Measurements from ENCODE around the gene CEP63.

Gene CEP63

DNA sequence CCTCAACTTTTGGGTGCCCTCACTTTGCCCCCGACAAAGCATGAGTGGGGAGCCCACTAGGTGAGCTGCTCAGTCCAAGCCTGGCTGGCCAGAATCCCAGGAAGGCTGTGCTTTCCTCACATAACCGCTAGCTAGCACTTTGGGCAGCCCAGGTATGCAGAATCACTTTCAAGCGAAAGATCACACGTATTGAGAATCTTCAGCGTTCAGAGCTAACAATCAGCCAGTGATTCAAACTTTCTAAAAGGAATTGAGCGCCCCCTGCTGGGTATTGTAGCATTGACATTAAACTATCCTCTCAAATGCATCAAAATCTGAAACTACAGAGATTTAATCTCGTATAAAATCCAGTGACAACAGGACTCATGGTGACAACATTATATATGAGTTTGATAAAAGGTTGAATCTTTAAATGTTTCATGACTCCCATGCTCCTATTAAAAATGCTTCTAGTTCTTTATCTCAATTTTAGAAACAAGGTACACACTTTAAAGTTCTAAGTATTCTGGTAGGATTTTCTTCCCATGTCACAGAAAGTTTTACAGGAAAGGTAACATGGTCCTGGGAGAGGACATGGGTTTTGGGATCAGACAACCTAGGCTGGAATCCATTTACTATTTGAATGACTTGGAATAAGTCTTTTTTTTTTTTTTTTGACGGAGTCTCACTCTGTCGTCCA is 11.8 kb upstream of the CEP63 start:
- in situ Hi-C loops (cut with HindIII; ENCODE audit: low sequenced_read_pairs) = no loop called here
- DNase-seq (ENCODE audit: low read depth, low spot score) = peak; percentile 83
- TF ChIP-seq, protein P1, sequence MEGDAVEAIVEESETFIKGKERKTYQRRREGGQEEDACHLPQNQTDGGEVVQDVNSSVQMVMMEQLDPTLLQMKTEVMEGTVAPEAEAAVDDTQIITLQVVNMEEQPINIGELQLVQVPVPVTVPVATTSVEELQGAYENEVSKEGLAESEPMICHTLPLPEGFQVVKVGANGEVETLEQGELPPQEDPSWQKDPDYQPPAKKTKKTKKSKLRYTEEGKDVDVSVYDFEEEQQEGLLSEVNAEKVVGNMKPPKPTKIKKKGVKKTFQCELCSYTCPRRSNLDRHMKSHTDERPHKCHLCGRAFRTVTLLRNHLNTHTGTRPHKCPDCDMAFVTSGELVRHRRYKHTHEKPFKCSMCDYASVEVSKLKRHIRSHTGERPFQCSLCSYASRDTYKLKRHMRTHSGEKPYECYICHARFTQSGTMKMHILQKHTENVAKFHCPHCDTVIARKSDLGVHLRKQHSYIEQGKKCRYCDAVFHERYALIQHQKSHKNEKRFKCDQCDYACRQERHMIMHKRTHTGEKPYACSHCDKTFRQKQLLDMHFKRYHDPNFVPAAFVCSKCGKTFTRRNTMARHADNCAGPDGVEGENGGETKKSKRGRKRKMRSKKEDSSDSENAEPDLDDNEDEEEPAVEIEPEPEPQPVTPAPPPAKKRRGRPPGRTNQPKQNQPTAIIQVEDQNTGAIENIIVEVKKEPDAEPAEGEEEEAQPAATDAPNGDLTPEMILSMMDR (IDR thresholded peaks at IDR 0.05; ENCODE audit: low read depth, low read length) = peak; percentile 59
- no peak overlapping the region for H3K4me3 ChIP-seq (ENCODE audit: low read depth, low read length)

DNA sequence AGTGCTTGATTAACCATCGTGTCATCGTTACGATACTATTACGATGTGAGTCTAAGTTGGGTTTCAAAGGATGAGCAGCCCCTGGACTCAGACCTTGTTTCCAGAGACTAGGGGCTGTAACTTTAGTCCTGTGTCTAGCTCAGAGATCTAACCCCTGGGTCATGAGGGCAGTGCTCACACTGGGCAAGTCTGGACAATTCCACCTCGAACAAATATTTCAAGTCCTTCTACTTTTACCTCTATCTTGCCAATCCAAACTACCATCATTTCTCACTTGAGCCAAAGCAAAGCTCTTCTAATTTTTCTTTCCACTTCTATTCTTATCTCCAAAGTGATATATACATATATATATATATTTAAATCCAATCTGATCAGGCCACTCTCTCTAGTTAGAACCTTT is 10.9 kb upstream of the CEP63 start:
- in situ Hi-C loops (cut with HindIII; ENCODE audit: low sequenced_read_pairs) = no loop called here
- TF ChIP-seq, protein P1 (IDR thresholded peaks at IDR 0.05; ENCODE audit: low read depth, low read length) = no peak
- H3K4me3 ChIP-seq (ENCODE audit: low read depth, low read length) = no peak overlapping the region
- DNase-seq (ENCODE audit: low read depth, low spot score) = no peak

DNA sequence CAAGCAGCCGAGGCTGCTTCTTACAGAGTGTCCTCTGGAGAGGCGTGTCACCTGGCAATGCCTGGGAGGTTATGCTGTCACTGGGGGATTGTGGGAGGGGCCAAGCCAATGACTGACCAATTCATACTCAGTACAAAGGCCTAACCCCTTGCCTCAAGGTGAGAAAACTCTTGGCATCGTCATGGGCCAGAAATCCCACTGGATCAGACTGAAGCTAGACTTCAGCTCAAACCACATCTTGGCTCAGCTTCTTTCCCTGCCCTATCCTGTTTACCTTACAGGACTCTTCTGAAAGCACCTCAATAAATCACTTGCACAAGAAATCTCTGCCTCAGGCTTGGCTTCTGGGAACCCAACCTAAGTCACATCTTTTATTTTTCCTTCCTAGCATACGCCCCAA is 9.6 kb upstream of the CEP63 start:
- in situ Hi-C loops (cut with HindIII; ENCODE audit: low sequenced_read_pairs) = no loop called here
- DNase-seq (ENCODE audit: low read depth, low spot score) = no peak
- TF ChIP-seq, protein P1 (IDR thresholded peaks at IDR 0.05; ENCODE audit: low read depth, low read length) = no peak
- H3K4me3 ChIP-seq (ENCODE audit: low read depth, low read length) = no peak overlapping the region

DNA sequence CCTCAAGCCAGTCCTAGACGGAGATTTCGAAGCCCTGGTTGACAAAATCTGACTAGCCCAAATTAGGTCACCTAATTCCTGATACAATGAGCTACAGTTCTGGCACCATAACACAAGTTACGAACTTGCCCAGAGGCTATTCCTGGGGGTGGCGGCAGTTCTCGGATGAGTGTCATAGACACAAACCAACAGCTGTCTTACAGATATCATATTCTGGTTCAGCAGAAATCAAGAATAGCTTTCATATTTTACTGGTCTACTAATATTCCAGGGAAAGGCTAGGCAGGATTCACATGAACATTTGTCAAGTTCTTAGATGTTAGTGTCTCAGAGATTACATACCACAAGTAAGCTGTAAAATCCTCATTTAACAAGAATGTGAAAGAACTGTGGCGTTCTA is 8.9 kb upstream of the CEP63 start:
- TF ChIP-seq, protein P1 (IDR thresholded peaks at IDR 0.05; ENCODE audit: low read depth, low read length) = no peak
- H3K4me3 ChIP-seq (ENCODE audit: low read depth, low read length) = no peak overlapping the region
- in situ Hi-C loops (cut with HindIII; ENCODE audit: low sequenced_read_pairs) = no loop called here
- DNase-seq (ENCODE audit: low read depth, low spot score) = no peak

DNA sequence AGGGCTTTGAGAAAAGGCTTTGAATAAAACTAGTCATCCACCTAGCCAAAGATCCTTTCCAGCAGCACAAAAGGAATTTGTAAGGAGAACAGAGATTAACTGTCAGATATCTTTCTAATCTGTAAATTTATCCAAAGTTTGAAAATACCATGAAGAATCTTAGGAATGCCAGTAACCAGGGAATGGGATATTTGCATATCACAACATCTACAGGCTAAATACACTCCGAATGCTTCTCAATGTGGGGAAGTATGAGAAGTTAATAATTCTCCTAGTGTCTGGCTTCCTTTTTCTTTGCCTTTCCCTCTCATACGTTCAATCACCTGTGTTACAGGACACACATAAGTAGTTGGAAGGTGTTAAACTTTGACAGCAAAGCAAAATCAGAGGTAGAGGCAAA is 7.9 kb upstream of the CEP63 start:
- DNase-seq (ENCODE audit: low read depth, low spot score) = no peak
- in situ Hi-C loops (cut with HindIII; ENCODE audit: low sequenced_read_pairs) = no loop called here
- no peak overlapping the region for H3K4me3 ChIP-seq (ENCODE audit: low read depth, low read length)
- TF ChIP-seq, protein P1 (IDR thresholded peaks at IDR 0.05; ENCODE audit: low read depth, low read length) = no peak

DNA sequence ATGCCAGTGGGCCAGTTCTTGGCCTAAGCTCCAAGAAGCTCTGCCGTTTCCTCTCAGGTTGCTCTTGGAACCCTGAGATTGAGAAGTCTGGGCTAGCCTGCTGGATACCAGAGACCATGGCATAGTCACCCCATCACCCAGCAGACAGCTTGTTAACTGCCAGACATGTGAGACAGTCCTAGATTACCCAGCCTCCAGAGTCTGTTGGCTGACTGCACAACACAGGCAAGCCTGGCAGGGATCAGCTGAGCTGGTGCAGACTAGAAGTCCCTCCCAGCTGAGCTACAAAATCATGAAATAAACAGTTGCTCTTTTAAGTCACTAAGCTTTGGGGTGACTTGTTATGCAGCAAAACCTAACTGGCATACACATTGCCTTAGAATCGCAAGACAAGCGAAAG is 5.3 kb upstream of the CEP63 start:
- DNase-seq (ENCODE audit: low read depth, low spot score) = no peak
- in situ Hi-C loops (cut with HindIII; ENCODE audit: low sequenced_read_pairs) = no loop called here
- TF ChIP-seq, protein P1 (IDR thresholded peaks at IDR 0.05; ENCODE audit: low read depth, low read length) = no peak
- H3K4me3 ChIP-seq (ENCODE audit: low read depth, low read length) = no peak overlapping the region
